HCT116 (cell line): ENCODE data around the gene TNRC6A. TPM values are rescaled to one million over a fixed set of nuclear protein-coding genes. Genes with fewer than 3 reads are reported as not detected.

Experiments used
- ATAC-seq: fragments of 200-7000 bp; cut with Tn5 transposase; 2 replicates; pipeline ENCODE4 v1.9.1; 2020; ENCODE audit warnings: mild to moderate bottlenecking, moderate library complexity
- BruUV-seq: library from RNA; stranded (reverse); fragments of 400-500 nt; replicated peaks from 2 replicates; lab custom pipeline; 2021; lab: Mats Ljungman, UMichigan
- CTCF ChIA-PET: fragments of 300-600 bp; sonication (Branson Sonifier 250); formaldehyde crosslinking; loops from one replicate; lab custom pipeline; 2021; ENCODE audit warnings: antibody characterized with exemption; lab: Charles Lee
- POLR2A ChIA-PET: fragments of 300-600, 350-600 bp; sonication (Branson Sonifier 250); formaldehyde crosslinking; loops from one replicate; lab custom pipeline; 2021; ENCODE audit warnings: antibody characterized with exemption; lab: Charles Lee
- RAD21 ChIA-PET, 2 experiments: fragments of 300-600 bp; sonication (Branson Sonifier 250); formaldehyde crosslinking; loops; one replicate each; lab custom pipeline; 2023; ENCODE audit warnings: low total read pairs in 2 of 2; ENCODE audit not compliant: uncharacterized antibody in 2 of 2, unreplicated experiment in 2 of 2, low non-redundant PET in 1 of 2; lab: Charles Lee
- DNase-seq: peaks from one replicate; pipeline ENCODE4 v3.0.0-alpha.2; 2010; ENCODE audit warnings: low read depth, low spot score
- H2AFZ ChIP-seq: fragments of 200-600 bp; shearing (Covaris generic), sonication (generic); 2 replicates; pipeline ENCODE4 v1.6.1; 2017; ENCODE audit warnings: low read depth, mixed run types, mixed read lengths, antibody characterized with exemption, low read length; ENCODE audit not compliant: poor library complexity, severe bottlenecking
- H3K27ac ChIP-seq: 2 replicates; pipeline ENCODE4 v1.5.1; 2012; ENCODE audit warnings: low read depth, low read length
- H3K27me3 ChIP-seq: fragments of 200-600 bp; sonication (generic); 2 replicates; pipeline ENCODE4 v1.6.1; 2016; ENCODE audit warnings: mixed run types, low read length, mixed read lengths; ENCODE audit not compliant: insufficient read depth
- H3K36me3 ChIP-seq, 2 experiments: fragments of 200-500 bp in 1 of 2; fragments of 200-600 bp in 1 of 2; sonication (Bioruptor generic) in 1 of 2; sonication (generic) in 1 of 2; 2 replicates each; pipeline versions ENCODE4 v1.5.1 to v1.6.1; 2014 to 2016; ENCODE audit warnings: low read length in 2 of 2, inconsistent platforms in 1 of 2, mixed read lengths in 1 of 2, mixed run types in 1 of 2; ENCODE audit not compliant: insufficient read depth in 2 of 2, control insufficient read depth in 1 of 2
- H3K4me1 ChIP-seq, 2 experiments: fragments of 200-600 bp in 1 of 2; sonication (generic) in 1 of 2; 2 replicates each; pipeline versions ENCODE4 v1.5.1 to v1.6.1; 2012 to 2017; ENCODE audit warnings: low read length in 2 of 2, inconsistent platforms in 1 of 2, mild to moderate bottlenecking in 1 of 2, mixed read lengths in 1 of 2, mixed run types in 1 of 2, moderate library complexity in 1 of 2; ENCODE audit not compliant: insufficient read depth in 2 of 2, control insufficient read depth in 1 of 2
- H3K4me2 ChIP-seq: fragments of 200-600 bp; sonication (generic); 2 replicates; pipeline ENCODE4 v1.6.1; 2017; ENCODE audit warnings: mixed run types, low read length, mixed read lengths
- H3K4me3 ChIP-seq, 2 experiments: fragments of 200-600 bp in 1 of 2; sonication (generic) in 1 of 2; replicated peaks in 1 of 2; 2 replicates each; pipeline ENCODE4 v1.5.1; 2011 to 2016; ENCODE audit warnings: low read length in 2 of 2, control low read depth in 1 of 2, low read depth in 1 of 2, mild to moderate bottlenecking in 1 of 2, mixed read lengths in 1 of 2, mixed run types in 1 of 2
- H3K79me2 ChIP-seq: fragments of 200-600 bp; sonication (generic); 2 replicates; pipeline ENCODE4 v1.6.1; 2017; ENCODE audit warnings: mild to moderate bottlenecking, mixed run types, low read length, moderate library complexity, mixed read lengths; ENCODE audit not compliant: insufficient read depth
- H3K9ac ChIP-seq: fragments of 200-600 bp; sonication (generic); 2 replicates; pipeline ENCODE4 v1.6.1; 2016; ENCODE audit warnings: low read length, mixed read lengths
- H3K9me2 ChIP-seq: fragments of 200-600 bp; sonication (generic), shearing (Covaris generic); 2 replicates; pipeline ENCODE4 v1.6.1; 2017; ENCODE audit warnings: mixed run types, mild to moderate bottlenecking, moderate library complexity; ENCODE audit not compliant: insufficient read depth
- H3K9me3 ChIP-seq, 2 experiments: fragments of 200-500 bp in 1 of 2; fragments of 200-600 bp in 1 of 2; sonication (Bioruptor generic) in 1 of 2; sonication (generic) in 1 of 2; 2 replicates each; pipeline ENCODE4 v1.6.1; 2014 to 2017; ENCODE audit warnings: low read length in 2 of 2, mixed read lengths in 2 of 2, inconsistent platforms in 1 of 2, low read depth in 1 of 2, mild to moderate bottlenecking in 1 of 2, mixed run types in 1 of 2, moderate library complexity in 1 of 2; ENCODE audit not compliant: control insufficient read depth in 1 of 2, insufficient read depth in 1 of 2
- H4K20me1 ChIP-seq: fragments of 200-600 bp; sonication (generic), shearing (Covaris generic); 2 replicates; pipeline ENCODE4 v1.6.1; 2017; ENCODE audit warnings: mixed run types, mild to moderate bottlenecking, moderate library complexity; ENCODE audit not compliant: insufficient read depth
- CBX3 ChIP-seq: IDR thresholded peaks from 2 replicates; pipeline ENCODE4 v1.6.1; 2012; ENCODE audit warnings: low read depth
- ELF1 ChIP-seq: IDR thresholded peaks from 2 replicates; pipeline ENCODE4 v1.6.1; 2012; ENCODE audit warnings: low read depth, borderline replicate concordance
- EZH2phosphoT487 ChIP-seq: fragments of 200-600 bp; IDR thresholded peaks from 2 replicates; pipeline ENCODE4 v1.6.1; 2018; ENCODE audit warnings: antibody characterized with exemption, borderline replicate concordance
- RAD21 ChIP-seq: IDR thresholded peaks from 2 replicates; pipeline ENCODE4 v1.6.1; 2012; ENCODE audit warnings: low read depth, mild to moderate bottlenecking
- SIN3A ChIP-seq: IDR thresholded peaks from 2 replicates; pipeline ENCODE4 v1.6.1; 2012; ENCODE audit warnings: low read depth
- TCF7L2 ChIP-seq: IDR thresholded peaks from 2 replicates; pipeline ENCODE4 v1.7.0; 2011; ENCODE audit warnings: borderline replicate concordance, inconsistent platforms; ENCODE audit not compliant: insufficient read depth, insufficient read length; ENCODE audit errors: extremely low read depth
- YY1 ChIP-seq: IDR thresholded peaks from 2 replicates; pipeline ENCODE4 v1.6.1; 2011; ENCODE audit warnings: low read length, low read depth, moderate library complexity, mild to moderate bottlenecking; ENCODE audit not compliant: insufficient replicate concordance; ENCODE audit errors: extremely low read depth
- ZBTB33 ChIP-seq: IDR thresholded peaks from 2 replicates; pipeline ENCODE4 v1.6.1; 2011; ENCODE audit warnings: mild to moderate bottlenecking, low read length, moderate library complexity; ENCODE audit not compliant: insufficient replicate concordance; ENCODE audit errors: extremely low read depth
- ZNF274 ChIP-seq: fragments of 200-500 bp; sonication (Bioruptor generic); IDR thresholded peaks from 2 replicates; pipeline ENCODE4 v1.6.1; 2014; ENCODE audit warnings: mild to moderate bottlenecking, low read depth, low read length, inconsistent platforms
- intact Hi-C: fragments of 100-400 bp; cut with micrococcal nuclease; formaldehyde crosslinking; loops from 2 replicates; pipeline ENCODE4 v1.10.0; 2022
- total RNA-seq: library from RNA; stranded (reverse); gene quantifications from one replicate; pipeline ENCODE4 v1.2.1, GENCODE V29; 2021; ENCODE audit not compliant: unreplicated experiment
- TF ChIP-seq, protein P1 (sequence below): IDR thresholded peaks from 2 replicates; pipeline ENCODE4 v1.6.1; 2012; ENCODE audit warnings: low read depth
- TF ChIP-seq, protein P2 (sequence below): IDR thresholded peaks from 2 replicates; pipeline ENCODE4 v1.6.1; 2012

TNRC6A gene
- total RNA-seq, 1 experiment from 2014 or later: 37.0 TPM

- no TSS peak for BruUV-seq
- Histone ChIP-seq H3K4me1 (peaks cover 2 to 5% of the 10 kb centered on the region in 2 experiments; a peak in 3 of 4 replicates), H3K4me2 (no peak overlapping the region), H3K36me3 (no peaks in the 10 kb centered on the region), H3K9me2 (no peaks in the 10 kb centered on the region), H3K9me3 (no peaks in the 10 kb centered on the region), H4K20me1 (peaks cover 34% of the 10 kb centered on the region), H3K79me2 (peaks cover 100% of the 10 kb centered on the region), H3K27ac (no peak overlapping the region), H3K27me3 (no peaks in the 10 kb centered on the region), H2AFZ (no peak overlapping the region), H3K4me3 (no peak overlapping the region), H3K9ac (no peak overlapping the region)
- no peak for DNase-seq
- CTCF ChIA-PET: no interaction called here
- intact Hi-C loops: no loop called here
- no peak for ATAC-seq
- TF ChIP-seq YY1 (no peak), EZH2phosphoT487 (no peak), TCF7L2 (no peak), ZBTB33 (no peak), ZNF274 (no peak), ELF1 (no peak), CBX3 (no peak), SIN3A (no peak), RAD21 (no peak)
- TF ChIP-seq, protein P1, sequence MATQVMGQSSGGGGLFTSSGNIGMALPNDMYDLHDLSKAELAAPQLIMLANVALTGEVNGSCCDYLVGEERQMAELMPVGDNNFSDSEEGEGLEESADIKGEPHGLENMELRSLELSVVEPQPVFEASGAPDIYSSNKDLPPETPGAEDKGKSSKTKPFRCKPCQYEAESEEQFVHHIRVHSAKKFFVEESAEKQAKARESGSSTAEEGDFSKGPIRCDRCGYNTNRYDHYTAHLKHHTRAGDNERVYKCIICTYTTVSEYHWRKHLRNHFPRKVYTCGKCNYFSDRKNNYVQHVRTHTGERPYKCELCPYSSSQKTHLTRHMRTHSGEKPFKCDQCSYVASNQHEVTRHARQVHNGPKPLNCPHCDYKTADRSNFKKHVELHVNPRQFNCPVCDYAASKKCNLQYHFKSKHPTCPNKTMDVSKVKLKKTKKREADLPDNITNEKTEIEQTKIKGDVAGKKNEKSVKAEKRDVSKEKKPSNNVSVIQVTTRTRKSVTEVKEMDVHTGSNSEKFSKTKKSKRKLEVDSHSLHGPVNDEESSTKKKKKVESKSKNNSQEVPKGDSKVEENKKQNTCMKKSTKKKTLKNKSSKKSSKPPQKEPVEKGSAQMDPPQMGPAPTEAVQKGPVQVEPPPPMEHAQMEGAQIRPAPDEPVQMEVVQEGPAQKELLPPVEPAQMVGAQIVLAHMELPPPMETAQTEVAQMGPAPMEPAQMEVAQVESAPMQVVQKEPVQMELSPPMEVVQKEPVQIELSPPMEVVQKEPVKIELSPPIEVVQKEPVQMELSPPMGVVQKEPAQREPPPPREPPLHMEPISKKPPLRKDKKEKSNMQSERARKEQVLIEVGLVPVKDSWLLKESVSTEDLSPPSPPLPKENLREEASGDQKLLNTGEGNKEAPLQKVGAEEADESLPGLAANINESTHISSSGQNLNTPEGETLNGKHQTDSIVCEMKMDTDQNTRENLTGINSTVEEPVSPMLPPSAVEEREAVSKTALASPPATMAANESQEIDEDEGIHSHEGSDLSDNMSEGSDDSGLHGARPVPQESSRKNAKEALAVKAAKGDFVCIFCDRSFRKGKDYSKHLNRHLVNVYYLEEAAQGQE: no peak
- TF ChIP-seq, protein P2, sequence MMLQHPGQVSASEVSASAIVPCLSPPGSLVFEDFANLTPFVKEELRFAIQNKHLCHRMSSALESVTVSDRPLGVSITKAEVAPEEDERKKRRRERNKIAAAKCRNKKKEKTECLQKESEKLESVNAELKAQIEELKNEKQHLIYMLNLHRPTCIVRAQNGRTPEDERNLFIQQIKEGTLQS: no peak
- POLR2A ChIA-PET: no interaction called here
- RAD21 ChIA-PET: no interaction called here
Measured at GRCh38 chr16:24753000-24753399, 23.5 kb downstream of the TNRC6A start.
